ENCODE measurements around the gene KIF1C.

KIF1C gene

DNA sequence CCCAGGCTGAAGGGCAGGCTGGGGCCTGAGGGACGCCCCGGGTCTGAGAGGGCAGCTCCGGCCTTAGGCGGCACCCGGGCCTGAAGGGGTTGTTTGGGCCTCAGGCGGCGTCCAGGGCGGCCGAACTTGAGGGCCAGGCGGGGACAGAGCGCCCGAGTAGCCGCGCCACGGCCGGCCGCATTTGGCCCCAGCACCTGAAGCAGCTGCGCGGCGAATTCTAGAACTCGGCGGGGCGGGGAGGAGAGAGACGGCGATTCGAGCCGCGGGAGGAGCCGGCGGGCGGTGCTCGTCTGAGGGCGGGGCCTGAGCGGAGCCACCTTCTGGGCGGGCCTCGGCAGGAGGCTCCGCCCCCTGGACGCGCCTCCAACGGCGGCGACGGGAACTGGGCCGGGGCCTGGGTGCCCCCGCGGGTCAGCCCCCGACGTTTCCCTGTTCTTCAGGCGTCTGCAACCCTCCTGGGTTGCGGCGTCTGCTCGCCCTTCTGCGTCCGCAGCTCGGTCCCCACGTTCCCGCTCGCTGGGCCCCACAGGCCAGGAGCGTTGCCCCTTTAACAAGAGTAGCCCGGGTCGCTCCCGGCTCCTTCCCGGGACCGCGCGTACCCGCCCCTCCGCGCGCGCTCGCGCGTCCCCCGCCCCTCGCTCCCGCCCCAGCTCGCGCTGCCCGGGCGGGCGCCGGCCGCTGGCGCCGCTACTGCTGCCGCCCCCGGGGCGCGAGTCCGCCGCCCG lies at the start of gene KIF1C, which contains the start of gene INCA1:
TSS of gene KIF1C (plus strand) at position 649 of the 725 bp plus-strand sequence. CDS start 2,297 bp downstream, outside the sequence.
TSS of gene INCA1 (minus strand) at position 221 of the 725 bp plus-strand sequence. CDS start 3,085 bp downstream, outside the sequence.
- DNase-seq (ENCODE audit: low read depth in 2 of 2), result peak; percentile 78

DNA sequence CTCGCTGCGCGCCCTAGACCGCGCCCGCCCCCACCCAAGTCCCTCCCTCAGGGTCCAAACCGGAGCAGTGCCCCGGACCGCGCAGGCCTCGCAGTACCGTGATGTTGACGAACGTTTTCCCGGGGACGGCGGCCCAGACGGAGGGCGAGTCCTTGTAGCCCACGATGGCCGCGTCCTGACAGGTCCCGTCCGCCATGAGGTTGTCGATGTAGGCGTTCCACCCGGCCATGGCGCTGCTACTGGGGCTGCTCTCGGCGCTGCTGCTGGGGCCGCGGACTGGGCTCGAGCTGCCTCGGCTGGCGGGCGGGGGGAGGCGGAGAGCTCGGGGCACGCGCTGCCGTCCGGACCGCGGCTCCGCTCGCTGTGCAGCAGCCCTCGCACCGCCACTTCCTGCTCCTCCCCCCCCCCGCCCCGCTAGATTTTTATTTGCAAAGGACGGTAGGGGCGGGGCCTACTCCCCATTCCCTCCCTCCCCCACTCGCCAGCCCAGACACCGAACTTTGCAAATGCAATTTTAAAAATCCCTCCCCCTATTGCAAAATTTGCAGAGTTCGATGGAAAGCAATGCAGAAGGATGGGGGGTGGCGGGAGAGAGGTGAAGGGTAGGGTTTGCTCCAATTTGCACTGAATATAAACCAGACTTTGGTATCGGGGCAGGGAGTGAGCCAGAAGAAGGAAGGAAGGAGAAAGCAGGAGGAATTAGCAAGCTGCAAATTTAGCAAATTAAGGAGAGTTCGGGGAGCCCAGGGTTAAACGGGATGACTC lies 49.4 kb upstream of the KIF1C start, which contains the start of gene PFN1:
TSS of gene PFN1 (minus strand) at position 365 of the 765 bp plus-strand sequence. CDS start at position 229, 136 bp downstream.
- DNase-seq (ENCODE audit: low read depth in 2 of 2), result peak; percentile 79

DNA sequence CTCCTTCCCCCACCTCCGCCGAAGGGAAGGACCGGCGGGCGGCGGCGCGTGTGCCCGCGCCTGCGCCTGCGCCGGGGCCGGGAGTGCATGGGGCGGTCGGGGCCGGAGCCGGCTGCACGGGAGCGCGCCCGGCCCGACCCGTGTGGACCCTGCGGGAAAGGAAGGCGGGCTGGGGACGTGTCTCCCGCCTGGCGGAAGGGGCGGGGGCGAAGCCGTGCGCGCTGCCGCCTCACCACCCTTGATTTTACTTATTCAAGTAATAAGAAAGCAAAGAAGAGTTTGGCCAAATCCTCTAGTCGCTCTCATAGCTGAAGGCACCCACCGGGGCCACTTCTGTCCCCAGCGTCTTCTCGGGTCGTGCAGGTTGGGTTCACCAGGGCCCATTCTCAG lies 48.8 kb upstream of the KIF1C start:
- DNase-seq (ENCODE audit: low read depth in 2 of 2), result peak in 1 of 2 donors; percentile 54

DNA sequence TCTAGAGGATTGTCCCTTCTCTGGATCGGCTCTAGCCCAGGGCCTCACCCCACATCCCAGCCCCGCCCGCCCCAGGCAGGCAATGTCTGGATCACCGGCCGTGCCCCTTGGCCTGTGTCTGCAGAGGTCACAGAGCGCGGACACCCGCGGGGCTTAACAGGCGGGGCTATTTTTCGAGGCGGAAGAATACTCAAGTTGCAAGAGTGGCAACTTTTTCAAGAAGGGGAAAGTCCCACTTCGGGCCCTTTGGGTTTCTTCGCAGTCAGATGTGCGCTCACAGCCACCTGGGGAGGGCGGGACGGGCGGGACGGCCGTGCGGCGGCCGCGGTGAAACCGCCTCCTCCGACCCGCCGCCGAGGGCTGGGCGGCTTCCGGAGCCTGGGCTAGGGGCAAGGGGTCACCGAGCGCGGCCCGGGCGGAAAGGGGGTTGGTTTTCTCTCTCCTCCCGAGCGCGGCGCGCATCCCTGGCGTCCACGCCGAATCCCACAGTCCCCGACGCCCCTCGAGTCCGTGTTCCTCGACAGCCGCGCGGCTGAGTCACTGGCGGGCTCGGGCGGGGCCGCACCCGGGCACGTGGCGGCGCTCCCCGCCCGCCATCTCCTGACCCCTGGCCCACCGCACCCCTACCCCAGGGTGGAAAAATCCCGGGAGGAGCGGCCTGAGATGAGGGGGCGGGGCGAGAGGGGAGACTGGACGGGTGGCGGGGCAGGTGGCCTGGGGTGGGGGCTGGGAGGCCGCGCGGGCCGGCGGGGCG lies 48.3 kb upstream of the KIF1C start:
- DNase-seq (ENCODE audit: low read depth in 2 of 2), result peak; percentile 64 to 67

DNA sequence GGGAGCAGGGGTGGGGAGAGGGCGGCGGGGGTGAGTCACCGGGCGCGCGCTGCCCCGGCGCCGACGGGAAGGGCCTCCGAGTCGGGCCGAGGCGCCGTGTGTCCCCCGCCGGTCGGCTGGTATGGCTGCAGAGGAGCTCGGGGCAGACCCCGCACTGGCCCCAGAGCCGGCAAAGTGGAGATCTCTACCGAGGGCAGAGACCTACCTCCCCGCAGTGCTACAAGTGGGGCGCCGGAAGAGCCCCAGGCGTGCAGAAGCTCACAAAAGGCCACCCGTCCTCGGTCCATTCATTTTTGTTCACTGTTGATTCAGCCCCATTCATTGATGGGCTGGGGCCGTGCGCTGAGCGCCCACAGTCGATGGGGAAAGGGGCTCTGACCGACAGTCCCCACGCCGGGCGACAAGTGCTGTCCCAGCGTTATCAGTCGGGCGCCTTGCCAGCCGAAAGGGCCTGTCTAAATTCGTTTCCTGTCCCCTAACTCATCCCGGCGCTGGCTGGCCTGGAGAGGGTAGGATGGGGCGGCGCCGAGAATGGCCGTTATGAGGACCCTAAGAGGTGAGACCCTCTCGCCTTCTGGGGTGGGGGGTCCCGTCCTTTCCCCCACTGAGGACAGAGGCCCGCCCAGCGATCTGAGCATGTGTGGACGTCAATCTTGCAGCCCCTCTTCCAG lies 47.5 kb upstream of the KIF1C start:
- no peak for DNase-seq (ENCODE audit: low read depth in 2 of 2)

DNA sequence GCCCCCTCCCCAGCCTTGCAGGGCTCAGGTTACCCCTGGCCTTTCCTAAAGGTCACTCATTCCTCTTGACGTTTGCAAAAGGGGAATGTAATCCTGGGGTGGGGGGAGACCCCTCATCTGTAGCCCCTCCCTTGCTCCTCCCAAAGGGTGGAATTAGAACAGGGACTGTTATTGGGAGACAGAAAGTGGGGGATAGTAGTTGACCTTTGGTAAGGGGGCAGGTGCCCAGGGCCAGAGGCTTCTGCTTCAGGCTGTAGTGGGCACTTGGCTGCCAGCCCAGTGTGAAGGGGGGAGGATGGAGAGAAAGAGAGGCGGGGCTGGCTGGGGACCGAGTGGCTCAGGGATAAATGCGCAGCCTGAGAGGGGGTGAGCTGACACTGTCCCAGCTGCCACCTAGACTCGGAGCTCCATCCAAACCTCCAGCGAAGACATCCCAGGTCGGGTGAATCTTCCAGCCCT lies 47.0 kb upstream of the KIF1C start, which contains the start of gene ENO3:
TSS of gene ENO3 (plus strand) at position 374 of the 459 bp plus-strand sequence. CDS start 711 bp downstream, outside the sequence.
- DNase-seq (ENCODE audit: low read depth in 2 of 2), result no peak

DNA sequence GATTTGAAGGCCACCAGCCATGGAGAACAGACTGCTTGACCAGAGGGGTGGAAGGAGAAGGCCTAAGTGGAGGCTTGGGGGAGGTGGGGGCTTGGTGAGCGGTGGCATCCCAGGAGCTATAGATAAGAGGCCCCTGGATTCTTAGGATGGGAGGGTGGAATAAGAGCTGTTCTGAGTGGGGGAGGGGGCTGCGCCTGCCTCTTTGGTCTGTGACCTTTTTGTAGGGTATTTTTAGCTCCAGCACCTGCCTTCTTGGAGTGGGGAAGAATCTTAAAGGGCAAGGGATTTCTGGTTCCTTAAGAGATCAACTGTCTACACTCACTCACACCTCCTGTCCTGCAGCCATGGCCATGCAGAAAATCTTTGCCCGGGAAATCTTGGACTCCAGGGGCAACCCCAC lies 46.3 kb upstream of the KIF1C start:
- no peak for DNase-seq (ENCODE audit: low read depth in 2 of 2)

DNA sequence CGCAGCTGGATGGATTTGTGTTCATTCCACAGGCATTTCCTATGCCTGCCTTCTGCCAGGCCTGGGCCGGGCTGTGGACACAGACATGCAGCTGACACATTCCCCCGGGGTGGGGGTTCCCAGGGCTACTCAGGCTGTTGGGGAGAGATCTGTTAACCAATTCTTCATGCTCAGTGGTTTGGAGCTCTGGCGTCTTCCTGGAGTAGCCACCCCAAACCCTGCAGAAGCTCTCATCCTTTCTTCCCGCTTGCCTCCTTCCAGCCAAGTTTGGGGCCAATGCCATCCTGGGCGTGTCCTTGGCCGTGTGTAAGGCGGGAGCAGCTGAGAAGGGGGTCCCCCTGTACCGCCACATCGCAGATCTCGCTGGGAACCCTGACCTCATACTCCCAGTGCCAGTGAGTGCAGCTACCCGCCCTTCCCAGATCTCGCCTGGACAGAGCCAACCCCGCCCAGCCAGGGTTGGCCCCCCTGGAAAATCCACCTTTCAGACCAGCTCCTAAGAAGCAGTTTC lies 44.2 kb upstream of the KIF1C start:
- DNase-seq (ENCODE audit: low read depth in 2 of 2), result no peak

DNA sequence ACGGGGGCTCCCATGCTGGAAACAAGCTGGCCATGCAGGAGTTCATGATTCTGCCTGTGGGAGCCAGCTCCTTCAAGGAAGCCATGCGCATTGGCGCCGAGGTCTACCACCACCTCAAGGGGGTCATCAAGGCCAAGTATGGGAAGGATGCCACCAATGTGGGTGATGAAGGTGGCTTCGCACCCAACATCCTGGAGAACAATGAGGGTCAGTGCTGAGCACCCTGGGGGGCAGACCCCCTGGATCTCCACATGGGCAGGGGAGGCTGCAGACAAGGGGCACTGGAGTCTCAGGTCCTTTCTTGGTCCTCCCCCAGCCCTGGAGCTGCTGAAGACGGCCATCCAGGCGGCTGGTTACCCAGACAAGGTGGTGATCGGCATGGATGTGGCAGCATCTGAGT lies 42.7 kb upstream of the KIF1C start:
- no peak for DNase-seq (ENCODE audit: low read depth in 2 of 2)

DNA sequence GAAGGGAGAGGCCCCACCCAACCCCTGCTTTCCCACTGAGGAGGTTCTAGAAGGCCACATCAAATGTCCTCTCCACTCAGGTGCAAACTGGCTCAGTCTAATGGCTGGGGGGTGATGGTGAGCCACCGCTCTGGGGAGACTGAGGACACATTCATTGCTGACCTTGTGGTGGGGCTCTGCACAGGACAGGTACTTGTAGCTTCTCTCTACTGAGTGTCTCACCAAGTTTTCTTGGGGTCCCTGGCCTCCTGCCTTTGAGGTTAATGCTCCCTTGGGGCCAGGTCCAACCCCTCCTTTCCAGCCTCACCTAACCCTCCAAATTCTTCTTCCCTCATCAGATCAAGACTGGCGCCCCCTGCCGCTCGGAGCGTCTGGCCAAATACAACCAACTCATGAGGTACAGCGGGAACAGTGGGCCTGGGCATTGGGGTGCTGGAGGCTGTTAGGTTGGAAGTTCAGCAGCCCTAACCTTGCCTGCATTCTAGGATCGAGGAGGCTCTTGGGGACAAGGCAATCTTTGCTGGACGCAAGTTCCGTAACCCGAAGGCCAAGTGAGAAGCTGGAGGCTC lies 41.2 kb upstream of the KIF1C start:
- no peak for DNase-seq (ENCODE audit: low read depth in 2 of 2)

DNA sequence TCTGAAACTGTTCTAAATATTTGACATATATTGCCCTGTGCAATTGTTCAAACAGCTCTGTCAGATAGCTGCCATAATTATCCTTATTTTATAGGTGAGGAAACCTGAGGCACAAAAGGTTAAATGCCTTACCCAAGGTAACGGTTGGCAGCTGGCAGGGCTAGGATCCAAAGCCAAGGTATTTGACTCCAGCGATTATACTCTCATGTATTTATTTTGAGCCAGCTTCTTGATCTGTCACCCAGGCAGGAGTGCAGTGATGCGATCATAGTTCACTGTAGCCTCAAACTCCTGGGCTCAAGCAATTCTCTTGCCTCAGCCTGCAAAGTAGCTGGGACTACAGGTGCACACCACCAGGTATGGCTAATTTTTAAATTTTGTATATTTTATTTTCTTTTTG lies 39.6 kb upstream of the KIF1C start:
- DNase-seq (ENCODE audit: low read depth in 2 of 2), result no peak

DNA sequence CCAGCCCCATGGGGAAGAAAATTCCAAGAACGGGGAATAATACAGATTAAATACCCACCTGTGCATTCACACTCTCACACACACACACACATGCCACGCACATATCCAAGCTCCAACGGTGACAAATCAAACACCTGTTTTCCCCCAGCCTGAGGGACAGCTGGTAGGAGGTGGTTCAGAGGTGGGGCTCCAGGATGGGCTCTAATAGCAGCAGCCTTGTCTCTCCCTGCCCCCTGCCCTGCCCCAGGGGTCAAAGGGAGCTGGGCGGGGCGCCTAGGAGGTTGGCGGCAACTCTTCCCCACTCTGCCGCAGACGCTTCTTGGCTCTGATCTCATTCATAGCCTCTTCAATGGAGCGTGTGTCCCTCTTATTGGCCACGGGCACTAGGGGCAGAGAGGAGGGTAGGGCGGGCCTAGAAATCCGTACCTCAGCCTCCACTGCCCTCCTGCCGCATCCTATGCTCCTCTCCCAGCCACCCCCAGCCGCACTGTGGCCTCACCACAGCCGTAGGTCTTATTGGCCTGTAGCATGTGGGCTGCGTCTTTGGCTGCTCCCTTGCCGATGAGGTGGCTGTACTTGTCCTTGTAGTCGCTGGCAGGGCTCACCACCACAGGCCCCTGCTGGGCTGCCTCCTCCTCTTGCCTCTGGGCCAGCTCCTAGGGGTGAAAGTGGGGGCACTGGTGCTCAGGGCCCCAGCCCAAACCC lies 38.3 kb upstream of the KIF1C start:
- no peak for DNase-seq (ENCODE audit: low read depth in 2 of 2)

DNA sequence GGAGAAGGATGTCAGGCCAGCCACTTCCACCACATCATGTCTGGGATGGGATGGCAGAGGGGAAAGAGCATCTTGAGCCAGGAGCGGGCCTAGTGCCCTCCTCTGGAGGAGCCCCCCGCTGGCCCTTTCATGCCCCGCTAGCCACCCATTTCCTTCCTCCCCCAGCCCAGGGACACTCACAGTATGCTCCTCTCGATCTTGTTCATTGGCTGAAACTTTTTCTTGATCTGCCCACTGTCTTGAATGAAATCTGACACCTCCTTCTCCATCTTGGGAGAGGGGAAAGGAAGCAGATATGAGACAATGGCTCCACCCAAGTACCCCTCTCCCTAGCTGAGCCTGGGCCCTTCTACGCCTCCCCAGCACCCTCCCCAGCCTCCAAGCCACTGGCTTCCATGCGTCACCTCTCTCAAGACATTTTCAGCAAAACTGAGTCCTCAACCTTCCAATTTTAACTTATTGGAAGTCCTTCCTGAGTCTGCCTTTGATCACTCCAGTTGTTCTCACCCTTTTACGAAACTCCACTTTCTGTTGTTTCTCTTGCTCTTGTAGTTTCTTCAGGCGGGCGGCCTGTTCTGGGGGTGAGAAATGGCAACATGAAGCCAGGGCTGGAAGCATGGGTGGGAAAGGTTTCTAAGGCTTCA lies 37.3 kb upstream of the KIF1C start:
- DNase-seq (ENCODE audit: low read depth in 2 of 2), result no peak

DNA sequence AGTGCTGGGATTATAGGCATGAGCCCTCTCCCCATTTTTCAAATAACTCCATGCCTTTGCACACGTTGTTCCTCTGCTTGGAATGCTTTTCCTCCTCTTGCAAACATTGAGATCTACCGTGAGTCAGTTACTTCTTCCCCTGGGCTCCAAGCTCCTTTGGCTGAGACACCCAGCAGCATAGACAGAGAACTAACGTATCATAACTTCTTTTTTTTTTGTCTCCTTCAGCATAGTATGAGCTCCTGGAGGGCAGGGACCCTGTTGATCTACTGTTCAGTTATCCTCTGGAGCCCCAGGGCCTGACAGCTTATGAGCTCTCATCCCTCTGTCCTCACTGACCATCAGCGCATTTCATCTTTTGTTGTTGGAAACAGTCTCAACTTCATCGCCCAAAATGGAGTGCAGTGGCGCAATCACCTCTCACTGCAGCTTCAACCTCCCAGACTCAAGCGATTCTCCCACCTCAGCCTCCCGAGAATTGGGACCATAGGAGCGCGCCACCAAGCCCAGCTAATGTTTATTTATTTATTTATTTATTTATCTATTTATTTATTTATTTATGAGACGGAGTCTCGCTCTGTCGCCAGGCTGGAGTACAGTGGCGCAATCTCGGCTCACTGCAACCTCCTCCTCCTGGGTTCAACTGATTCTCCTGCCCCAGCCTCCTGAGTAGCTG lies 32.3 kb upstream of the KIF1C start:
- no peak for DNase-seq (ENCODE audit: low read depth in 2 of 2)

DNA sequence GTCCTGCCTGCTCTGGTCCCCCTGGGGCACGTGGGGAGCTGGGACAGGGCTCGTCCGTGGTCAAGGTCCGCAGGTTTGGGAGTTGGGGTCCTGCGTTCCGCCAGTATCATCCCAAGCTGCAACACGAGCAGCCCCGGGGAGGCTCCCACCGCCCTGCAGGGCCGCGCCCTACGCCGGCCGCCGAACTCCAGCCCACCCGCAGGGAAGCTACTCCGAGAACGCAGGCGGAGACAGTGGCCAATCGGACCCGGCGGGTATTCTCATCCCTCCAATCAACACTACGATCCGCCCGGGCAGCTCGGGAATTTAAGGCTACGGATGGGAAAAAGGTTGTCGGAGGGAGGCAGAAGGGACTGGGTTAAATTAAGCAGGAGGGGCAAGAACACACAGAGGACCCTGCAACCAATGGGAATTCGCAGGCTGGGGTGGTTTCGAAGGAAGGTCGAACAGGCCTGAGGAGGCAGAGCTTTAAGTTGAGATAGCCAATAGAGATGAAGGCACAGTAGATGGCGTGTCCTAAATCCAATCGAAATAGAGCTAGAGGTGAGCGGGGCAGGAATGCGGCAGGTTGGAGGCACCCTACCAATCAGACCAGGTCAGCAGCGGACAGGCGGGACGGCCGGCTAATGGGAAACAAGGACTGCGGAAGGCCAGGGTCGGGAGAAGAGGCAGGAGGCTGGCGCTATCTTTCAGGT lies 30.8 kb upstream of the KIF1C start:
- peak; percentile 87 to 92 for DNase-seq (ENCODE audit: low read depth in 2 of 2)

DNA sequence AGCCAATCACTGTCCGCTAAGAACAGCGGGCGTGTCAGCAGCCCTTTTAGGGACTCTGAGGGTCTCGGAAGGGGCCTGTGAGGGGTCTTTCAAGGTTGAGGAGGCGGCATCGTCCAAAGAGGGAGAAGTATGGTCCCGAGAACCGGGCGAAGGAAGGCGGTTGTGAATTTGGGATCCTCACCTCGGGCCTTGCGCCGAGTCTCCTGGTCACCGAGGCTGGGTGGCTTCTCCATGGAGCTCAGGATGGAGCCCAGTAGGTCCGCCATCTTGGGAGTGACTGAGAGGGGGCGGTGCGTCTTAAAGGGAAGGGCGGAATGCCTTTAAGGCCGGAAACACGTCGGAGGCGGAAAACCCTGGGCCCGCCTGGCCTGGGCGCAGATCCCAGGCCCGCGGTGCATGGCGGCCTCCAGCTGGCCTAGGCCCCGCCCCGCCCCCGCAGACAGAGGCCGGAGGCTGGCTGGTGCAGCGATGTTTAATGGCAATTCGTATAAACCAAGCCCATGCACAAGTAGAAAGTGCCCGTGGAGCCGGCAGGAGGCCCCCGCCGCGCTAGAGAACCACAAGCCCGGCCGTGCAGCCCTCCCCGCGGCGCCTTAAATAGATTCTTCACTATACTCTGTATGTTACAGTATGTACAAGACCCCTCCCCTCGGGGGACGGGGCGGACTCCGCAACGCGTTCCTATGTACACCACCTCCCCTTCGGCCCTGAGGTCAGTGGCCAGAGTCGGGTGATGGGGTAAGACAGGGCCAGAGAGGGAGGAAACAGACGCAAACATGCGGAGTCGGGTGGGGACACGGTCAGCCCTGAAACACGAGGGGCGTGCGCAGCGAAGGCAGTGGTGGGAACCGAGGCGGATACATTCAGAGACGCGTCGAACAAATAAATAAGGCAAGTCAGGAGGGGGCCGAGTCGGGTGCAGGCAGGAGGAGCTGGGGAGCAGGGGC lies 29.9 kb upstream of the KIF1C start, which contains the start of gene SPAG7:
TSS of gene SPAG7 (minus strand) at position 279 of the 947 bp plus-strand sequence. CDS start at position 266, 13 bp downstream.
- DNase-seq (ENCODE audit: low read depth in 2 of 2), result peak; percentile 82 to 87

DNA sequence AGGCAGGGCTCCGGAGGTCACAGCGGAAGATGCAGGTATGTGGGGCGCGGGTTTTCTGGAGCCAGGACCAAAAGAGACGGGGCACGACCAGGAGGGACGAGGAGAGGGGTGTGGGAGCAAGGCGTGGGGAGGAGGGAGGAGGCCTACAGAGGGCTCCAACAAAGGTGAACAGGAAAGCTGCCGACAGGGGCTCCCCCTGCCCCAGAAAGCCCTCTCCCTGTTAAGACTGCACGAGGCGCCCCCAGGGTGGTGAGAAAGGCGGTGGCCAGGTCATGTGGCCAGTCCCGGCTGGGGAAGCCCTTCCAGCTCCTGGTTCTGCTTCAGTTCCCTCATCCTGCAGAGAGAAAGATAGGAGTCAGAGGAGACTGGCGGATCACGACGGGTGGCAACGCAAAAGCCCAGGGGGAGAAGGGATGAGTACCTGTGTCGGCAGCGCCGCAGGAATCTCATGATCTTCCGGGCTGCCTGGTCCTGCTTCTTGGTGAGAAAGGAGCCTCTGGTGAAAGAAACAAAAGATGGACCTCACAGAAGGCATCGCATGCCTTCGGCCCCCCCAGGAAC lies 29.2 kb upstream of the KIF1C start:
- DNase-seq (ENCODE audit: low read depth in 2 of 2), result no peak

All from stimulated activated CD8-positive, alpha-beta memory T cell treated with anti-CD3 and anti-CD28 coated beads, Interleukin-15, amount 100 ng/mL, for 4 hours (primary cell).